WTC11 (cell line): Measurements from ENCODE around the gene RSRC1.

Source experiments
- CBFB ChIP-seq: sonication (generic); formaldehyde crosslinking; IDR thresholded peaks from 2 replicates; pipeline ENCODE4 v1.8.1; 2022; ENCODE audit warnings: mild to moderate bottlenecking, low read depth, missing genetic modification reagents
- CTCF ChIP-seq: fragments of 200-600 bp; IDR thresholded peaks from 2 replicates; pipeline ENCODE4 v1.8.0; 2022; ENCODE audit warnings: antibody characterized with exemption
- ELF4 ChIP-seq: sonication (generic); formaldehyde crosslinking; IDR thresholded peaks from 2 replicates; pipeline ENCODE4 v1.8.1; 2022; ENCODE audit warnings: low read depth, mild to moderate bottlenecking, moderate library complexity, missing genetic modification reagents
- MAX ChIP-seq: sonication (generic); formaldehyde crosslinking; IDR thresholded peaks from 2 replicates; pipeline ENCODE4 v1.8.0; 2022; ENCODE audit warnings: mild to moderate bottlenecking, missing genetic modification reagents
- RELA ChIP-seq: sonication (generic); formaldehyde crosslinking; IDR thresholded peaks from 2 replicates; pipeline ENCODE4 v1.8.1; 2022; ENCODE audit warnings: missing genetic modification reagents, mild to moderate bottlenecking, borderline replicate concordance
- SP1 ChIP-seq: sonication (generic); formaldehyde crosslinking; conservative IDR thresholded peaks from 2 replicates; pipeline ENCODE4 v1.8.1; 2022; ENCODE audit warnings: missing genetic modification reagents
- TP53 ChIP-seq: sonication (generic); formaldehyde crosslinking; IDR thresholded peaks from 2 replicates; pipeline ENCODE4 v1.8.1; 2023; ENCODE audit warnings: mild to moderate bottlenecking, missing genetic modification reagents
- ZNF263 ChIP-seq: sonication (generic); formaldehyde crosslinking; IDR thresholded peaks from 2 replicates; pipeline ENCODE4 v1.8.1; 2022; ENCODE audit warnings: low read depth, mild to moderate bottlenecking, moderate library complexity, missing genetic modification reagents

- TF ChIP-seq CTCF, result no peak
- no peak for TF ChIP-seq RELA (CRISPR knock-in tag)
- no peak for TF ChIP-seq CBFB (CRISPR knock-in tag)
- TF ChIP-seq MAX (CRISPR knock-in tag), result 0 out of 2 replicates have a peak, but pooled peaks have one; percentile 7
- no peak for TF ChIP-seq TP53 (CRISPR knock-in tag)
- no peak for TF ChIP-seq ELF4 (CRISPR knock-in tag)
- no peak; the same call in 1 of the 2 replicates for TF ChIP-seq SP1 (CRISPR knock-in tag)
- no peak for TF ChIP-seq ZNF263 (CRISPR knock-in tag)
Measured at GRCh38 chr3:158098309-158098639, 11.6 kb upstream of the RSRC1 start.
